GM21381 (cell line): ENCODE results near the gene PDGFD.

Experiments
- ATAC-seq: cut with Tn5 transposase; IDR thresholded peaks from one replicate; pipeline ENCODE4 v1.9.1; 2021; ENCODE audit warnings: mild to moderate bottlenecking, moderate library complexity; ENCODE audit not compliant: unreplicated experiment

PDGFD gene

DNA sequence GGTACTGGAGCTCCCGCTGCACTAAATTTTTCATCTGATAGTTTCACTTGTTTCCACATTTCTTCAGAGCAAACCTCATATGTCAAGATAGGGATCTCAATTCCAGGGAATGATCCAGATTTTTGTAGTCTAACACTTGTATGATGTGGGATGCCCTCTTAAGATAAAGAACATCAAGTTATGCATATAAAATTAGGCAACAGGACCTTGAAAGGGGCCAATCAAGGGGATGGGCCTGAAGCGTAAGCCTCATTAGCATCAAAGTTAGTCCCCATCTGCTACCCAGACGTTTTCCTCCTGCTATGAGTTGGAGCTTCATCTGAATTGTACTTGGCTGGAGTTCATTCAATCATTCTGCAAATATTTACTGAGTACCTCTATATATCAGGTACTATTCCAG lies 17.5 kb downstream of the PDGFD start:
- ATAC-seq, result no peak

DNA sequence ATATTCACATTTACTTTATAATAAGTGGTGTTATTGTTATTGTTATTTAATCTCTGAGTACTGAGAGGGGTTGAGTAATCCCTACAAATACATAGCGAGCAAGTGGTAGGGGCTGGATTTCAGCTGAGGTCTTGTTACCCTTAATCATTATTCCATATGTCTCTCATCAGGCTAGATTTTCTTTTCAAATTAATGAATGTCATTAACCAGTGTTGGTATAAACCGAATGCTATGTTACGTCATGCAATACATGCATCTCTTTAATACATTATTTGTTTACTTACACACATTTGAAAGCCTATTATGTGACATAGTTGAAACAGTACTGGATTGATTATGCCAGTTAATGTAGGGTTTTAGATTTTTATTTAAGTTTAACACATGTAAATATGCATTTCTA lies 18.9 kb downstream of the PDGFD start:
- no peak for ATAC-seq

DNA sequence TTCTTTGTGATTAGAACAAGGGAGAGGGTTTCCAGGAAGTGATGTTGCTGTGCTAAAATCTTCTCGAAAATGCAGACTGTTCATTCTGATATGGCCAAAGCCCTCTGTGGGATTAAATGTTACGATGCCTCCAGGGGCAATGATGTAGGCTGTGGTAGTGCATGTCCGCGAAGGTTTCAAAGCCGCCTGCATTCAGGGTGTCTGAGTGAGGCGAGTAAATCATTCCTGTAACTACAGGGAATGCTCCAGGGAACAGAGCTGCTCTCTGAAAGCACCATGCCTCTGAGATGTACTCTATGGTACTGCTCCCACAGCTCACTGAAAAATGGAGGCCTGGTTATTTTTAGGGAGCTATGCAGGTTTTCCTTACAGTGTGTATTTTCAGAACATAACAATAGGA lies 21.2 kb downstream of the PDGFD start:
- ATAC-seq, result no peak

DNA sequence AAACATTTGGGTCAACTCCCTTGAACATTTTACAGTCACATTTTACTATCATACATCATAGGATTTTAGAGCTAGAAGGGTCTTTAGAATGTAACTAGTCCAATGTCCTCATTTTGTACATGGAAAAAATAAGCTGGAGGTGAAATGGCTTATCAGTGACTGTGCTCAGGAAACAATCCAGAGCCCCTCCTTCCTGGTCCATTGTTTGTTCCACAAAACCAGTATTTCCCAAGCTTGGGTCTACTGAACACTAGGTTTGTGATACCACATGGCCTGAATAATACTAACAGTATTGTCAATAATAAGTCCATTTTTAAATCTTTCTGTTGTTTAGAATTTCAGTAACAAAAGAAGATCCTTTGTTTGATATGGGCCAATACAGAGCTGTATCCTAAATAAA lies 27.1 kb downstream of the PDGFD start:
- ATAC-seq, result no peak

DNA sequence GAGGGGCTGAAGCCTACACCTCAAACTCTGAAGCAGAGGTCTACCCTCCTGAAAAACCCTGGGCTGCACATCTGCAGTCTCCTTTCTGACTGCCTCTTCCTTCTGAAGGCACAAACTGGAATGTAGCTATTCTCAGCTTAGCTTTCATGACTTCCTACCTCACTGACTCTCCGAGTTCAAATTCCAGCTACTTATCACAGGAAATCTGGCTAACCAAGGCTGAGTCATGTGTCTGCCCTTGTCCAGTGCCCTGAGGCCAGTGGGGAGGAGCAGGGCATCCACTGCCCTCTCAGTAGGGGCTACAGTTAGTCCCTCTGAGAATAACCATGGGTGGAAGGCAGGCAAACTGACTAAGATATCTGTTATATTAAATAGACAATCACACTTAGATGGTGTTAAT lies 29.2 kb downstream of the PDGFD start:
- no peak for ATAC-seq

DNA sequence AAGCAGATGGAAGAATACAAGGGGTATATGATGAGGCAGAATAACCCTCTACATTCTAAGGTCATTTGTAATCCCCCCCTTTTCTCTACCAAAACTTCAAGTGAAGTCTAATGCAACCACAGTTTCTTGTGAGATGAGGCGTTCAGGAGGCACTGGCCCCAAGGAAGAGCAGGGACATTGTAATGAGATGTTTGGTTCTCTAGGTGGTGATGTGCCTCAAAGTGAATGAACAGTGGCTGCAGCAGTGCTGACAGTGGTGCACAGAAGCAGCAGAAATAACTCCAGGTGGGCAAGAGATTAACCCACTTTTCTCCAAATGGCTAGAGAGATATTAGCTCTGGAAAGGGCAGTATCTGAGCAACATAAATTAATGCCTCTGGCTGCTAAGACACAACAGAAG lies 33.8 kb downstream of the PDGFD start:
- no peak for ATAC-seq

DNA sequence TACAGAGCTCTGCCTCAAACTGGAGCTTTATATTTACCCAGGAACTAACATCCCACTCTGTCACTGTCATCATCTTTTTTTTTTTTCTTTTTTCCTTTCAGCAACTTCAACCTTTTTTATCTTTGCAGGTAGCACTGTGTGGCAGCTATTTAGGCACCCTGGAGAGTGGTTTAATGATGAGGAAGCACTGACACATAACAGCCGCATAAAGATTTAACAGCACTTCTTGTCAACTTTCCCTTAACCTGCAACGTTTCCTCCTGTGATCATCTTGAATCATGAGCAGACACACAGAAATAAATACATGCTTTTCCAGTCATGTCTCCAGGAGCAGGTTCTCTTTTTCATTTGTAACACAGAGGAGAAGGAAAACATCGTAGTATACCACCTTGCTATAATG lies 34.8 kb downstream of the PDGFD start:
- ATAC-seq, result no peak

DNA sequence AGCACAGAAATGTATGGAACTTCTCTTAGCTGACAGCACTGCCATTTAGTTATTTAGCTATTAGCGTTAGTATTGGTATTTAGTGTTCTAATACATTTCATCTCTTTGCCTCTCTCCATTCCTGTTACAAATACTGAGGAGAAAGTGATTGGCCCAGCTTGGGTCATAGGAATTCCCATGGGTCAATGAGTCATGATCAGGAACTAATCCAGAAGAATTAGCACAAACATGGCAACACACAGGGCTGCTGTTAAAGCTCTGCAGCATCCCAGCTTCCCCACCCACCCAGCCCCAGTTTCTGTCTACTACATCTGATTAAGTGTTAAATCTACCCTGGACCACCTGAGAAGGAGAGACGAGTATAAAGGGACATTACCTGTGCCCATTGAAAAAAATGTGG lies 36.1 kb downstream of the PDGFD start:
- no peak for ATAC-seq

DNA sequence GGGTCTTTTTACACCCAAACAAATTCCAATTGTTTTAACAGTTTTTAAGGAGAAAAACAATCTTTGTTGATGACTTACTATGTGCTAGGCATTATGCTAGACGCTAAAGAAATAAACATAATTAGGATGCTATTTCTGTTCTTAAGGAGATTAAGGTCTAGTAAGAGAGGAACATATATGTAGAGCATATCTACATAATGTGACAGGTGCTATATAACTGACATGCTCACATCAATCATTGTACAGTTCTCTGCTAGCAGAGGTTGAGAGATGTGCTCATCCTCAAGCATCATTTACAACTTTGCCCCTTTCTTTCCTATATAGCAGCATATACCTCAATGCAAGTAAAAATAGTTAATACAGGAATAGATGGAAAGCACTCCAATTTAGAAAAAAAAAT lies 37.5 kb downstream of the PDGFD start:
- ATAC-seq, result no peak

DNA sequence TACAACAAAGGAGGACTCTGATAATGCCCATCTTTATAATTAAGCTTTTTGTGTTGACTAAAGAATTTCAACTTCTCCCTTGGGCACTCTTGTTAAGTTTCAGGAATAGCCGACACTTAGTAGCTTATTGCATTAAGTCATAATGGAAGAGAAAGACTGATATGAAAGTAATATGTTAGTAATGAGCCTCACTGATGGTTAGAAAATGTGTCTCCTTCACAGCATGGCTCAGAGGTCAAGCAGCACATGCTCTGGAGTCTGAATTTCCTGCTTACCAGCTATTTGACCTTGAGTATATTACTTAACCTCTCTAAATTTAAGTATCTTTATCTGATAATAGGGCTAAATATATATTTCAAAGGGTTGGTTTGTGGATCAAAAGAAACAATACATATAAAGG lies 39.0 kb downstream of the PDGFD start:
- ATAC-seq, result no peak

DNA sequence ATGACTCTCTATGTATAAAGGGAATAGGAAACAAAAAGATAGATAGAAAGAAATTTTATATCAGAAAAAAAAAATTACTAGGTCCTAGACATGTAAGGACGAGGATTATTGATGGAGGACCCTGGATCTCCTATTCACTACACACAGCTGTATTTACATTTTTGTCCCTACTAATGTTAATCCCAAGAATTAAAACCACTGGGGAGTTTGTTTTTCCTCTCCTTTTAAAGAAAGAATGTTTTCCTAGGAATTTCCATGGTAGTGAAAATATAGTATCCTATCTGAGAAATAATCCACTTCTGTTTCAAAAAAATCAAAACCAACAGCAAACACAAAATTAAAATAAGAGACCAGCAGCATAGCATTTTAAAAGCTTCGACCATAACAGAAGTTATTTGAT lies 41.1 kb downstream of the PDGFD start:
- ATAC-seq, result no peak

DNA sequence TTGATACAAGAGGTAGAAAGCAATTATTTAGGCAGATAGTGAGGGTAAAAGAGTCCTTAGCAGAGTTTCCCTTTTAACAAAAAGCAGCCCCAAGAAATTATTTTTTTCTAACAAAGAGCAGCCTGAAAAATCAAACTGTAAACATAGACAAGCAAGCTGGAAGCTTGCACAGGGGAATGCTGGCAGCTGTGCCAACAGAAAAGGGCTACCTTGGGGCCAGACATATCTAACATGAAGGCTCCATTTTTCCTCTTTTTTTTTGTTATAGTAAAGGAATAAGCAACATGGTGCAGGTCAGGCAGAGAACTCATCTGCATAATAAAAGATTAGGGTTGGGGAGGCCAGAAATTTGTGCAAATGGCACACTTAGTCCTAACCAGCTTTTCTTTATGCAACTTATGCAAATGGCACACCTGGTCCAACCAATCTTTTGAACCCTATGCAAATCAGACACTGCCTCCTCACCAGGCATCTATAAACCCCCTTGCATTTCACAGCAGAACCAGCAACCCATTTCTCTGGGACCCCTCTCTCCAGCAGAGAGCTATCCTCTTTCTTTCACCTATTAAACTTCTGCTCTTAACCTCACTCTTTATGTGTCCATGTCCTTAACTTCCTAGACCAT lies 41.8 kb downstream of the PDGFD start:
- ATAC-seq, result no peak

DNA sequence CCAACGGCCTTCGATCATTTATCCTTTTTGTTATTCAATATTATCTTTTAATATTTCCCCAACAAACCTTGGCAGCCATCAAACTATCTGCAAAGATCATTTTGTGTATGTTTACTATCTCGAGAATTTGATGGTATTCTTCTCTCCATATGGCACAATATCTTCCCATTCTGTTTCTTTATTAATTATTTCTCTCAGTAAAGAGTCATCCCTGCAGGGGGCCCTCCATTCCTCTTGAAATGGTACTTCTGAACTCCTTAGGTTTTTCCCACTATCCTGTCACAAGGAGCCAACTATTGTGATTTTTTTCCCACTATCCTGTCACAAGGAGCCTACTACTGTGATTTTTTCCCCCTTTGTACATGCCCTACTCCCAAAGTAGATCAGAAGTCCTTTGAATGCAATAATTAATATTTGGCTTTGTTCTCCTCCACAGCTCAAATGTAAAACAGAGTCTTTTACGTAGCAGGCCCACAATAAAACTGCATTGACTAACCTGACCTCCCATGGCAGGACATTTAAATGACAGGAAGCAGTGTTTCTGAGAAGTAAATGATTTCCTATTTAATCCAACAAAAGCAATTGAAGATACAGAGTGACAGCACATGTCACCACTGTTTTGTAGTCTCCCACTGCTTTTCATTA lies 43.3 kb downstream of the PDGFD start:
- no peak for ATAC-seq

DNA sequence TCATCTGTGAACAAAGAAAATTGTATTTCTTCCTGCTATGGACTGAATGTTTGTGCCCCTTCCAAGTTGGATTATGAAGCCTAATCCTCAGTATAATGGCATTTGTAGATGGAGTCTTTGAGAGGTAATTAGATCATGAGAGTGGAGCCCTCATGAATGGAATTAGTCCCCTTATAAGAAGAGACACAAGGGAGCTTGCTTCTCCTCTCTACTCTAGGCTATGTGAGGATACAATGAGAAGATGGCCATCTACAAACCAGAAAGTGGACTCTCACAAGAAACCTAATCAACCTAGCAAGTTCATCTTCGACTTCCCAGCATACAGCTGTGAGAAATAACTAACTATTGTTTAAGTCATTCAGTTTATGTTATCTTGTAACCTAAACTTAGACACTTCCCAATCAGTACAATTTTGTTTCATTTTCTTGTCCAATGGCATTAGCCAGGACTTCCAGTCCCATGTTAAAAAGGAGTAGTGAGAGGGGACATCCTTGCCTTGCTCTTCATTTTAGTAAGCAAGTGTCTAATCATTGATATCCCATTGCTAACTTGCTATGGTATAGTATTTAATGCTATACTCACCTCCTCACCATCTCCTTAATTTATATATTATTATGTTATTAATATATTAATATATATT lies 45.7 kb downstream of the PDGFD start:
- ATAC-seq, result no peak

DNA sequence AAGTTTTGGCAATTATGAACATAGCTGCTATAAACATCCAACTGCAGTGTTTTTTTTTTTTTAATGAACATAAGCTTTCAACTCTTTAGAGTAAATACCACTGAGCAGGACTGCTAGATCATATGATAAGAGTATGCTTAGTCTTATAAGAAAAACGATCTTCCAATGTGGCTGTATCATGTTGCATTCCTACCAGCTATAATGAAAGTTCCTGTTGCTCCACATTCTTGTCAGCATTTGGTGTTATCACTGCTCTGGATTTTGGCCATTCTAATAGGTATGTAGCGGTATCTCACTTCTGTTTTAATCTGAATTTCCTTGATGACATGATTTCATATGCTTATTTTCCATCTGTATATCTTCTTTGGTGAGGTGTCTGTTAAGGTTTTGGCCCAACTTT lies 50.4 kb downstream of the PDGFD start:
- ATAC-seq, result no peak

DNA sequence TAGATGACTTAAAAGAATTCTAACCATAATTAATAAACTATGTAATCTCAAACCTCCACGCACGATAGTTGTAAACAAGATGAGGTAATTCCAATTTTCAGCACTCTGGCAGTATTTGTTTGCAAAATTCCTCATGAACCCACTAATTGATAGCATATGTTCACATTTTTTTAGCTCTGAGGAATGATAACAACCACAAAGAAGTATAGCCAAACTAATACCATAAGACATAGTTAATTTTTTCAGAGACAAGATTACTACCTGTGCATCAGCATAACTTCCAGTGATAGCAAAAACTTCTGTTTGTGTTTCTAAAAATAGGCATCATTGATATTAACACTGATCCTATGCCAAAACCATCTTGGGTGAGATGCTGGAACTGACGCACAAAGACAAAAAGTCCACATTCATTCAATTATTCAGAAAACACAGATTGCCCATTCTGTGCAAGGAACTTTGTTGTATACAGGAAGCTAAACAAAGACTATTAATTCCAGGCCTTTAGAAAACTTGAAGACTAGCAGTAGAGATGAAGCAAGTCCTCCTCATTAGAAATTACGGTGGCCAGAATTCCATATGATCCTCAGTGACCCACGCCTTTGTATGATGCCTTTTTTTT lies 57.7 kb downstream of the PDGFD start:
- ATAC-seq, result no peak

DNA sequence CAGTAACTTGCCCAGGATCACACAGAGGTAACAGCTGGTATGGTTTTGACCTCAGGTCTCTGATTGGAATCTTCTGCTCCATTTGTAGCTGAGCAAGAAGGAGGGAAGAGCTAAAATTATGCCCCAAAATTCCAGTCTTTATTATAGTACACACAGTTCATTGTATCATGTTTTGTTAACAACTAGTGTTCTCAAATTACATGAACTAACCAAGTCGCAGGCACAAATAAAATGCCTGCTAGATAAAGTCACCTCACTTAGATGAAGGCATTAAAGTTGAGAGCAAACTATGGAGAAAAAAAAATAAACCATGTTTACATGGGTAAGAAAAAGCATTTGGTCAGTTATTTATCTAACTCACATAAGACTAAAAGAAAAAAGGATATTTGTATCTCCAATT lies 58.8 kb downstream of the PDGFD start:
- no peak for ATAC-seq

DNA sequence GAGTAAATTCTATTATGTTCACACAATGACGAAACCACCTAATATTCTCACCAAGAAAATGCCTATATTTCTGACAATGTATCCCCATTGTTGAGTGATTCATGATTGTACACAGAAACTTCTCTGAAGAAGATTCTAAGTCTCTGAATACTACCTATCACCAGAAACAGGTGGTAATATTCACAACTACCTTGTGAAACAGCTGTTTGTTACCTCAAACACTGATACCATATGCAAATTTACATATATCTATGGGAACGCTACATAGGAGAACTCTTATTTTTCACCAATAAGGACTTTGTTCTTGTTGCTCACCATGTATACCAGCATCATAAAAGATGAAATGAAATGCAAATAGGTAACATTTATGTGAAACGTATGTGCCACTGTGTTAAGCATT lies 59.3 kb downstream of the PDGFD start:
- ATAC-seq, result no peak

DNA sequence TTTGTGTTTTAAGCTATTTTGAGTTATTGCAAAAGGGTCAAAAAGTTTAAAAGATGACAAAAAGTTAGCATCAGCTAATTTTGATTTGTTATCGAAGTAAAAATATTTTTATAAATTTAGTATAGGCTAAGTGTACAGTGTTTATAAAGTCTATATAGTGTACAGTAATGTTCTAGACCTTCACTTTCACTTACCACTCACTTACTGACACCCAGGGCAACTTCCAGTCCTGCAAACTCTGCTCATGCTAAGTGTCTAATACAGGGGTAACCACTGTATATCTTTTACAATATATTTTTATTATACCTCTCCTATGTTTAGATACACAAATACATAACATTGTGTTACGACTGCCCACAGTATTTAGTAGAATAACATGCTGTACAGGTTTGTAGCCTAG lies 59.7 kb downstream of the PDGFD start:
- ATAC-seq, result no peak

DNA sequence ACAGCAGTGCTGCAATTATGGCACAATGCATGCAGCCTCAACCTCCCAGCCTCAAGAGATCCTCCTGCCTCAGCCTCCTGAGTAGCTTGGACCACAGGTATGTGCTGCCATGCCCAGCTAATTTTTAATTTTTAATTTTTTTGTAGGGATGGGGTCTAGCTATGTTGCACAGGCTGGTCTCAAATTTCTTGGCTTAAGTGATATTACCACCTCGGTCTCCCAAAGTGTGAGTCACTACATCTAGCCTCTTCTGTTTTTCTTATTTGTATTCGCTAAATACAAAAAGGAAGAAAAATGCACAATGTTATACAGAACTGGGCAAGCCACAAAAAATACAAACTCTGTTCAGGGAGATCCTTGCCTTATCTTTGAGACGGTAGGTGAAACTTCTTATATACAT lies 65.4 kb downstream of the PDGFD start:
- ATAC-seq, result no peak

DNA sequence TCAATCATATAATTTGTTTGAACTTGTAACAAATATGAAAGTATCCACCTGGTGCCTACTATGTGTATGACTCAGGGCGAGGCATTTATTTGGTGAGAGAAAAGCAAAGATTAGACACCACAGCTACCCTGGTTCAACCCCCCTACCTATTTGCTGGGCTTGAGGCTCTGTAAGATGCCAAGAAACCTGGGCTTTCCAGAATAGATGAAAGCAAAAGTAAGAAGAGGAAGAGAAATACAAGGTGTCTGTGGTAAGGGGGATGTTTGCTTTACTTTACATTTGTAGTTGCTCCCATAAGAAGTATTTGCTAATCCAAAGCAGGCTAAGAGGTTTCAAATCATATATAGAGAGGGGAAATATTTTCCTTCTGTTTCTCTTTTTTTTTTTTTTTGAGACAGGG lies 65.8 kb downstream of the PDGFD start:
- no peak for ATAC-seq

DNA sequence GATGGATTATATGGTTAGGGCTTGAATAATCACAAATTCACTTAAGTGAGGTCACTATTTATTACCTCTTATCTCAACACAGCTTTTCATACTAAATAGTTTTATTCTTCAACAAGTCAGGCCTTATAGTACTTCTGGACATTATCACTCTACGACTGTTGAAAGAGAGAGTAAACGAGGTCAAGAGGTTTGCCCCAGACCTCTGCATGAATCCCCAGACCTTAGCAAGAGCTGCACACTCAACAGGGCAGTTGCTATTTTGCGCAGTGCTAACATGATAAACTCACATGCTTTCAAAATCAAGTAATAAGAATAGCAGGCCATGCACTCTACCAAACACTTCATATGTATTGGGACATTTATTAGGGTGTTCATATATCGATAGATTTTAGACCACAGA lies 67.0 kb downstream of the PDGFD start:
- ATAC-seq, result no peak
